ENCODE results near the gene BABAM1.

GRCh38 chr19:17323300-17323963 lies 56.2 kb downstream of the BABAM1 start:
- TF ChIP-seq, protein P1, sequence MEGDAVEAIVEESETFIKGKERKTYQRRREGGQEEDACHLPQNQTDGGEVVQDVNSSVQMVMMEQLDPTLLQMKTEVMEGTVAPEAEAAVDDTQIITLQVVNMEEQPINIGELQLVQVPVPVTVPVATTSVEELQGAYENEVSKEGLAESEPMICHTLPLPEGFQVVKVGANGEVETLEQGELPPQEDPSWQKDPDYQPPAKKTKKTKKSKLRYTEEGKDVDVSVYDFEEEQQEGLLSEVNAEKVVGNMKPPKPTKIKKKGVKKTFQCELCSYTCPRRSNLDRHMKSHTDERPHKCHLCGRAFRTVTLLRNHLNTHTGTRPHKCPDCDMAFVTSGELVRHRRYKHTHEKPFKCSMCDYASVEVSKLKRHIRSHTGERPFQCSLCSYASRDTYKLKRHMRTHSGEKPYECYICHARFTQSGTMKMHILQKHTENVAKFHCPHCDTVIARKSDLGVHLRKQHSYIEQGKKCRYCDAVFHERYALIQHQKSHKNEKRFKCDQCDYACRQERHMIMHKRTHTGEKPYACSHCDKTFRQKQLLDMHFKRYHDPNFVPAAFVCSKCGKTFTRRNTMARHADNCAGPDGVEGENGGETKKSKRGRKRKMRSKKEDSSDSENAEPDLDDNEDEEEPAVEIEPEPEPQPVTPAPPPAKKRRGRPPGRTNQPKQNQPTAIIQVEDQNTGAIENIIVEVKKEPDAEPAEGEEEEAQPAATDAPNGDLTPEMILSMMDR (IDR thresholded peaks at IDR 0.05) = no peak
- no peak for TF ChIP-seq ZFX (IDR thresholded peaks at IDR 0.05; ENCODE audit: borderline replicate concordance)
